SK-N-SH (cell line): ENCODE measurements around the gene ANKRD10. TPM values are rescaled to one million over a fixed set of nuclear protein-coding genes. Genes with fewer than 3 reads are reported as not detected.

Source experiments
- CTCF ChIA-PET: fragments of 300-600, 350-600 bp; formaldehyde crosslinking; extraction: SDS; loops from one replicate; lab custom pipeline; 2021; lab: Yijun Ruan, JAX
- POLR2A ChIA-PET: fragments of 350-600 bp; sonication (Branson Sonifier 250); formaldehyde crosslinking; extraction: SDS; loops from one replicate; lab custom pipeline; 2020; ENCODE audit warnings: antibody characterized with exemption, inconsistent platforms; lab: Yijun Ruan, JAX
- DNase-seq: peaks from one replicate; pipeline ENCODE4 v3.0.0; 2012
- H2AFZ ChIP-seq: fragments of 200-600 bp; sonication (generic); 2 replicates; pipeline ENCODE4 v1.8.1; 2016; ENCODE audit warnings: antibody characterized with exemption, mild to moderate bottlenecking, low read depth
- H3F3A ChIP-seq: fragments of 200-600 bp; sonication (generic); replicated peaks from 2 replicates; pipeline ENCODE3; 2016; ENCODE audit warnings: antibody characterized with exemption, mild to moderate bottlenecking; ENCODE audit not compliant: insufficient read depth
- H3K27ac ChIP-seq, 2 experiments: fragments of 200-500 bp in 1 of 2; fragments of 200-600 bp in 1 of 2; sonication (Bioruptor generic) in 1 of 2; sonication (generic), shearing (Covaris generic) in 1 of 2; 2 replicates each; pipeline versions ENCODE4 v1.5.1 to v1.6.1; 2014 to 2016; ENCODE audit warnings: low read depth in 2 of 2, inconsistent platforms in 1 of 2, low read length in 1 of 2, mild to moderate bottlenecking in 1 of 2, mixed read lengths in 1 of 2
- H3K27me3 ChIP-seq: fragments of 200-600 bp; sonication (generic), shearing (Covaris generic); 2 replicates; pipeline ENCODE4 v1.6.1; 2016; ENCODE audit warnings: mixed run types; ENCODE audit not compliant: insufficient read depth
- H3K36me3 ChIP-seq, 2 experiments: fragments of 200-500 bp in 1 of 2; fragments of 200-600 bp in 1 of 2; sonication (Bioruptor generic) in 1 of 2; sonication (generic) in 1 of 2; replicated peaks in 1 of 2; 2 replicates each; pipeline versions ENCODE3 to v1.5.1; 2014 to 2016; ENCODE audit warnings: low read length in 1 of 2, mild to moderate bottlenecking in 1 of 2; ENCODE audit not compliant: insufficient read depth in 2 of 2, control insufficient read depth in 1 of 2
- H3K4me1 ChIP-seq, 2 experiments: fragments of 200-500 bp in 1 of 2; fragments of 200-600 bp in 1 of 2; sonication (Bioruptor generic) in 1 of 2; sonication (generic), shearing (Covaris generic) in 1 of 2; 2 replicates each; pipeline versions ENCODE4 v1.5.1 to v1.6.1; 2014 to 2016; ENCODE audit warnings: low read depth in 1 of 2, low read length in 1 of 2, mixed run types in 1 of 2; ENCODE audit not compliant: insufficient read depth in 2 of 2, control insufficient read depth in 1 of 2
- H3K4me2 ChIP-seq: fragments of 200-600 bp; sonication (generic), shearing (Covaris generic); 2 replicates; pipeline ENCODE4 v1.6.1; 2017; ENCODE audit warnings: mixed run types
- H3K4me3 ChIP-seq, 2 experiments: fragments of 200-500 bp in 1 of 2; fragments of 200-600 bp in 1 of 2; sonication (Bioruptor generic) in 1 of 2; sonication (generic), shearing (Covaris generic) in 1 of 2; 2 replicates each; pipeline versions ENCODE4 v1.5.1 to v1.8.1; 2014 to 2016; ENCODE audit warnings: low read depth in 2 of 2, inconsistent platforms in 1 of 2, low read length in 1 of 2, mild to moderate bottlenecking in 1 of 2, mixed read lengths in 1 of 2, moderate library complexity in 1 of 2
- H3K79me2 ChIP-seq: fragments of 200-600 bp; sonication (generic); 2 replicates; pipeline ENCODE4 v1.8.1; 2017; ENCODE audit warnings: mild to moderate bottlenecking; ENCODE audit not compliant: insufficient read depth
- H3K9ac ChIP-seq: fragments of 200-600 bp; sonication (generic); 2 replicates; pipeline ENCODE4 v1.6.1; 2017; ENCODE audit warnings: mixed run types
- H3K9me2 ChIP-seq: fragments of 200-600 bp; sonication (generic); 2 replicates; pipeline ENCODE4 v1.6.1; 2017; ENCODE audit warnings: mixed run types
- H3K9me3 ChIP-seq: fragments of 200-600 bp; sonication (generic); 2 replicates; pipeline ENCODE4 v1.6.1; 2017; ENCODE audit warnings: mixed run types, mild to moderate bottlenecking, moderate library complexity
- H4K20me1 ChIP-seq: fragments of 200-600 bp; sonication (generic); 2 replicates; pipeline ENCODE4 v1.6.1; 2017; ENCODE audit warnings: mild to moderate bottlenecking, mixed run types; ENCODE audit not compliant: insufficient read depth
- CTCF ChIP-seq: fragments of 200-600 bp; sonication (generic); IDR thresholded peaks from 2 replicates; pipeline ENCODE4 v1.6.1; 2017; ENCODE audit warnings: antibody characterized with exemption, mild to moderate bottlenecking, moderate library complexity
- EP300 ChIP-seq, 2 experiments: IDR thresholded peaks; 2 replicates each; pipeline versions ENCODE4 v1.4.0 to v1.6.1; 2012; ENCODE audit warnings: borderline replicate concordance in 1 of 2, low read depth in 1 of 2, low read length in 1 of 2
- EZH2phosphoT487 ChIP-seq: fragments of 200-600 bp; sonication (generic); IDR thresholded peaks from 2 replicates; pipeline ENCODE4 v1.6.1; 2017; ENCODE audit warnings: low read depth, mixed run types, mild to moderate bottlenecking, antibody characterized with exemption, moderate library complexity, borderline replicate concordance
- MAX ChIP-seq: IDR thresholded peaks from 2 replicates; pipeline ENCODE4 v1.4.0; 2012; ENCODE audit warnings: low read depth
- MEF2A ChIP-seq: IDR thresholded peaks from 2 replicates; pipeline ENCODE4 v1.4.0; 2012; ENCODE audit warnings: low read depth, borderline replicate concordance
- POLR2AphosphoS5 ChIP-seq: IDR thresholded peaks from 2 replicates; pipeline ENCODE4 v1.6.1; 2012; ENCODE audit warnings: low read depth, low read length
- REST ChIP-seq: IDR thresholded peaks from 2 replicates; pipeline ENCODE4 v1.6.1; 2012; ENCODE audit warnings: mild to moderate bottlenecking, low read depth, low read length, moderate library complexity
- TAF1 ChIP-seq: IDR thresholded peaks from 2 replicates; pipeline ENCODE4 v1.6.1; 2012; ENCODE audit warnings: low read depth, mild to moderate bottlenecking, low read length, moderate library complexity, borderline replicate concordance
- TCF12 ChIP-seq: IDR thresholded peaks from 2 replicates; pipeline ENCODE4 v1.4.0; 2012
- TEAD4 ChIP-seq: IDR thresholded peaks from 2 replicates; pipeline ENCODE4 v1.4.0; 2012; ENCODE audit warnings: mild to moderate bottlenecking, borderline replicate concordance; ENCODE audit not compliant: insufficient read depth
- USF1 ChIP-seq: IDR thresholded peaks from 2 replicates; pipeline ENCODE4 v1.4.0; 2012; ENCODE audit warnings: low read depth, borderline replicate concordance
- USF2 ChIP-seq: fragments of 150-350 bp; IDR thresholded peaks from 2 replicates; pipeline ENCODE4 v1.6.1; 2017; ENCODE audit warnings: antibody characterized with exemption, low read length, low read depth, borderline replicate concordance
- WGBS: methylation state at CpG from one replicate; pipeline ENCODE4 v1.1.6; 2017; ENCODE audit warnings: low lambda C conversion rate; 5-methylcytosine and 5-hydroxymethylcytosine counted together
- polyA plus RNA-seq, 3 experiments: library from polyadenylated mRNA; depleted of rRNA; stranded (reverse); fragments of >200 nt; gene quantifications; 2 replicates each; pipeline ENCODE4 v1.2.3, GENCODE V29; 2012

Gene ANKRD10
- polyA plus RNA-seq, 1 of the 3 experiments (the other 2 are of a cell fraction), result 53.2 TPM

- no peak overlapping the region for H3K9ac ChIP-seq
- H3K27ac ChIP-seq, result no peak overlapping the region
- H3K4me1 ChIP-seq, result no peaks in the 10 kb centered on the region
- H3F3A ChIP-seq, result no peaks in the 10 kb centered on the region
- CTCF ChIA-PET, result interaction anchor here (1.0 kb wide), 1 partner anchor 10 kb away, joined by 3 read pairs; no protein-coding TSS in a partner anchor
- no peaks in the 10 kb centered on the region for H3K9me2 ChIP-seq
- no peaks in the 10 kb centered on the region for H4K20me1 ChIP-seq
- no peak overlapping the region for H2AFZ ChIP-seq
- H3K27me3 ChIP-seq, result no peaks in the 10 kb centered on the region; the same call in 1 of the 2 replicates
- no peak overlapping the region for H3K4me2 ChIP-seq
- WGBS, result 3% methylated on average over 3 of the region's 3 CpGs
- no peak overlapping the region for H3K4me3 ChIP-seq
- H3K9me3 ChIP-seq, result no peaks in the 10 kb centered on the region
- no peaks in the 10 kb centered on the region for H3K36me3 ChIP-seq
- DNase-seq, result no peak
- no peak for TF ChIP-seq MEF2A
- TF ChIP-seq REST, result no peak
- no peak for TF ChIP-seq TAF1
- no peak for TF ChIP-seq EP300 (IDR thresholded peaks at IDR 0.05; ENCODE audit: borderline replicate concordance in 1 of 2, low read depth in 1 of 2, low read length in 1 of 2)
- no peak for TF ChIP-seq POLR2AphosphoS5
- TF ChIP-seq USF2, result no peak
- TF ChIP-seq CTCF, result no peak
- no peak for TF ChIP-seq TEAD4
- TF ChIP-seq EZH2phosphoT487, result no peak
- TF ChIP-seq MAX, result no peak
- TF ChIP-seq TCF12, result no peak
- no peak for TF ChIP-seq USF1
- TF ChIP-seq, all 33 proteins: peak for 0
- POLR2A ChIA-PET, result no interaction called here
- no peaks in the 10 kb centered on the region for H3K79me2 ChIP-seq
These were observed 73.0 kb downstream of the ANKRD10 start for GRCh38 chr13:110841846-110842245.
